ENCODE data around the gene PHTF2. TPM values are rescaled to one million over a fixed set of nuclear protein-coding genes. Genes with fewer than 3 reads are reported as not detected.
"Not testable (repeated sequence)": the region's sequence is repeated elsewhere in the genome, so short reads cannot be mapped to it uniquely, and the experiment has no call there.

PHTF2 gene
- total RNA-seq, 1 donor from 2014 or later: 38.6 TPM

DNA sequence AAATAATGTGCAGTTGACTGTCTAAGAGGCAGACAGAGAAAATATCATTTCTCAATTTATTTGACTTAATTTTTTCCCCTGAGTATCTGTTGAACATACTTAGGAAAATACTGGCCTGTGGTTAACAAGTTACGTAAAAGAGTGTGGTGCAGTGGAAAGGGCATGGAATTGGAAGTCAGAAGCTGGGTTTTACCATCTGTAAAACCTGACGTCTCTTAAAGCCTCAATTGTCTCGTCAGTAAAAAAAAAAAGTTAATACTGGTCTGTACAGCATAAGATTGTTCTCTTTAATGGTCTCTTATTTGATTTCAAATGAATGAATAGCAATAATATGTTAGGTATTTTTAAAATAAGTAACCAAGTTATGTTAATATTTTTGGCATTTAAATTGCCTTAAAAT is 67.8 kb downstream of the PHTF2 start:
- Histone ChIP-seq H3K27me3 (no peaks in the 10 kb centered on the region), H3K36me3 (no peaks in the 10 kb centered on the region), H3K4me1 (no peaks in the 10 kb centered on the region), H3K27ac (no peak overlapping the region), H3F3A (ENCODE audit: low read depth) (no peaks in the 10 kb centered on the region), H4K20me1 (ENCODE audit: low read depth) (no peaks in the 10 kb centered on the region), H3K9me3 (ENCODE audit: low read depth) (no peaks in the 10 kb centered on the region), H3K4me2 (no peak overlapping the region), H3K79me2 (ENCODE audit: low read depth) (peaks cover 3% of the 10 kb centered on the region), H2AFZ (replicated peaks) (no peak overlapping the region), H3K9ac (no peak overlapping the region), H3K4me3 (no peak overlapping the region)
- peaks cover 8% of the 10 kb centered on the region for H3K36me3 Mint-ChIP-seq
- no peak overlapping the region for H3K4me3 Mint-ChIP-seq
- TF ChIP-seq, protein P1, sequence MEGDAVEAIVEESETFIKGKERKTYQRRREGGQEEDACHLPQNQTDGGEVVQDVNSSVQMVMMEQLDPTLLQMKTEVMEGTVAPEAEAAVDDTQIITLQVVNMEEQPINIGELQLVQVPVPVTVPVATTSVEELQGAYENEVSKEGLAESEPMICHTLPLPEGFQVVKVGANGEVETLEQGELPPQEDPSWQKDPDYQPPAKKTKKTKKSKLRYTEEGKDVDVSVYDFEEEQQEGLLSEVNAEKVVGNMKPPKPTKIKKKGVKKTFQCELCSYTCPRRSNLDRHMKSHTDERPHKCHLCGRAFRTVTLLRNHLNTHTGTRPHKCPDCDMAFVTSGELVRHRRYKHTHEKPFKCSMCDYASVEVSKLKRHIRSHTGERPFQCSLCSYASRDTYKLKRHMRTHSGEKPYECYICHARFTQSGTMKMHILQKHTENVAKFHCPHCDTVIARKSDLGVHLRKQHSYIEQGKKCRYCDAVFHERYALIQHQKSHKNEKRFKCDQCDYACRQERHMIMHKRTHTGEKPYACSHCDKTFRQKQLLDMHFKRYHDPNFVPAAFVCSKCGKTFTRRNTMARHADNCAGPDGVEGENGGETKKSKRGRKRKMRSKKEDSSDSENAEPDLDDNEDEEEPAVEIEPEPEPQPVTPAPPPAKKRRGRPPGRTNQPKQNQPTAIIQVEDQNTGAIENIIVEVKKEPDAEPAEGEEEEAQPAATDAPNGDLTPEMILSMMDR (IDR thresholded peaks at IDR 0.05): no peak
- no peak for TF ChIP-seq EZH2phosphoT487 (IDR thresholded peaks at IDR 0.05)
- no peak for TF ChIP-seq EZH2 (IDR thresholded peaks at IDR 0.05)
- DNase-seq (ENCODE audit: low spot score): no peak
- peaks cover 10% of the 10 kb centered on the region for H3K9me3 Mint-ChIP-seq
- H3K27me3 Mint-ChIP-seq (ENCODE audit: insufficient read depth, low read depth): peaks cover 3% of the 10 kb centered on the region
- no peak overlapping the region for H3K27ac Mint-ChIP-seq
- peaks cover 6% of the 10 kb centered on the region for H3K4me1 Mint-ChIP-seq

DNA sequence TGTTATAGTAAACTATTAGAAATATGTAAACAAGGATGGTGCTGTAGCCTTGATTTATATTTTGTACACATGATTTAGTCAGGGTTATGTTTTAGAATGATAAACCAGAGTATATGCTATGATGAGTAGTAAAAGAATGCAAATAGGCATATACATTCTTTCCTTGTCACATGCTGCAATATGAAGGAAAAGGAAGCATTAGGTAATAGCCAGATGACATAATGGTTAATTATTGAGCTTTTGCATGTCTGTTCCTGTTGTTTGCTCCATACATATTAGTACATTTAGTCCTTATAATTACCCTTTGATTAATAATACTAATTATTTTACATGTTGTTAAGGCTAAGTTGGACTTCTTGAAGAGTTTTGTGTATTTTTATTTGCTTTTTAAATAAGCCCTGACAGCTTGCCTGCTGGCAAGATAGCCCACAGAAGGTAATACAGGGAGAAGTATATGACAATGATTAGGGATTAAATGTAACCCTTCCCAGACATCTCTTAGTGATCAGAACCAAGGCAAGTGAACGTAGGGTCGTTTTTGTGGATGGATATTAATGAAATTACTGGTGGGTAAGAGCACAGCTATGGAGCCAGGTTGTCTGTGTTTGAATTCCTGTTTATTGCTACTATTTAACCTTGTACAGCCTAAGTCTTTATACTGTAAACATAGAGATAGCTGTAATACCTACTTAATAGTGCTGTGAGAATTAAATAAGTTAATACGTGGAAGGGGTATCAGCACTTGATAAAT is 68.4 kb downstream of the PHTF2 start:
- H2AFZ ChIP-seq (replicated peaks): no peak overlapping the region
- Mint-ChIP-seq H3K36me3 (peaks cover 9% of the 10 kb centered on the region), H3K4me3 (no peak overlapping the region), H3K27me3 (ENCODE audit: insufficient read depth, low read depth) (peaks cover 3% of the 10 kb centered on the region), H3K27ac (no peak overlapping the region), H3K9me3 (peaks cover 11% of the 10 kb centered on the region), H3K4me1 (peaks cover 6% of the 10 kb centered on the region)
- TF ChIP-seq EZH2 (IDR thresholded peaks at IDR 0.05) (no peak), EZH2phosphoT487 (IDR thresholded peaks at IDR 0.05) (no peak)
- TF ChIP-seq, protein P1 (IDR thresholded peaks at IDR 0.05): no peak
- H3K4me1 ChIP-seq: no peaks in the 10 kb centered on the region
- peaks cover 3% of the 10 kb centered on the region for H3K79me2 ChIP-seq (ENCODE audit: low read depth)
- no peak overlapping the region for H3K9ac ChIP-seq
- H3K9me3 ChIP-seq (ENCODE audit: low read depth): no peaks in the 10 kb centered on the region
- H4K20me1 ChIP-seq (ENCODE audit: low read depth): no peaks in the 10 kb centered on the region
- no peaks in the 10 kb centered on the region for H3K36me3 ChIP-seq
- H3F3A ChIP-seq (ENCODE audit: low read depth): no peaks in the 10 kb centered on the region
- H3K4me3 ChIP-seq: no peak overlapping the region
- no peak overlapping the region for H3K4me2 ChIP-seq
- H3K27ac ChIP-seq: no peak overlapping the region
- no peaks in the 10 kb centered on the region for H3K27me3 ChIP-seq
- no peak for DNase-seq (ENCODE audit: low spot score)

DNA sequence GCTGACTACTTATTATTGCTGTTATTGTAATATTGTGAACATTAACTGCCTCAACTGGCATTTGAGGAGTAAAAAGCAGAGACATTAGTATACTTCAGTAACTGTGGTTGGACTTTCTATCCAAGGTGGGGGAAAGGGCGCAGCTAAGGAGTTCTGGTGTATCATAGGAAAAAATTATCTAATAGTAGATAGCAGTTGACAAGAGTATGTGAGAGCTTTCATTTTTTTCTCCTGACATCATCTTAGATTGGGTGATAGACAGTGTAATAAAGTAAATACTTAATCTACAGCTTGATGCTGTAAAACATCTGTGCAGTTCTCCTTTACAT is 68.9 kb downstream of the PHTF2 start:
- H4K20me1 ChIP-seq (ENCODE audit: low read depth): no peaks in the 10 kb centered on the region
- no peak overlapping the region for H3K9ac ChIP-seq
- H3K4me2 ChIP-seq: no peak overlapping the region
- H3K4me1 ChIP-seq: no peaks in the 10 kb centered on the region
- Mint-ChIP-seq H3K9me3 (peaks cover 17% of the 10 kb centered on the region), H3K4me1 (peaks cover 6% of the 10 kb centered on the region), H3K27me3 (ENCODE audit: insufficient read depth, low read depth) (peaks cover 3% of the 10 kb centered on the region), H3K4me3 (no peak overlapping the region), H3K27ac (no peak overlapping the region), H3K36me3 (peaks cover 13% of the 10 kb centered on the region)
- H3K36me3 ChIP-seq: no peaks in the 10 kb centered on the region
- H3K9me3 ChIP-seq (ENCODE audit: low read depth): no peaks in the 10 kb centered on the region
- no peaks in the 10 kb centered on the region for H3F3A ChIP-seq (ENCODE audit: low read depth)
- H3K27ac ChIP-seq: no peak overlapping the region
- no peak overlapping the region for H2AFZ ChIP-seq (replicated peaks)
- no peak overlapping the region for H3K4me3 ChIP-seq
- TF ChIP-seq EZH2phosphoT487 (IDR thresholded peaks at IDR 0.05) (no peak), EZH2 (IDR thresholded peaks at IDR 0.05) (no peak)
- TF ChIP-seq, protein P1 (IDR thresholded peaks at IDR 0.05): no peak
- no peak for DNase-seq (ENCODE audit: low spot score)
- peaks cover 3% of the 10 kb centered on the region for H3K79me2 ChIP-seq (ENCODE audit: low read depth)
- H3K27me3 ChIP-seq: no peaks in the 10 kb centered on the region

GRCh38 chr7:77872256-77872655 is 73.7 kb downstream of the PHTF2 start:
- not testable (repeated sequence) for H3K27me3 Mint-ChIP-seq (ENCODE audit: insufficient read depth, low read depth); H3K79me2 ChIP-seq (ENCODE audit: low read depth); H3K27me3 ChIP-seq; H3K4me2 ChIP-seq; H3K4me1 ChIP-seq; H3K4me3 ChIP-seq; H3K4me3 Mint-ChIP-seq; H3K9ac ChIP-seq; H2AFZ ChIP-seq (replicated peaks); H3F3A ChIP-seq (ENCODE audit: low read depth); H3K36me3 ChIP-seq; H3K27ac ChIP-seq; H3K9me3 ChIP-seq (ENCODE audit: low read depth); H3K27ac Mint-ChIP-seq; DNase-seq (ENCODE audit: low spot score); H3K4me1 Mint-ChIP-seq; H4K20me1 ChIP-seq (ENCODE audit: low read depth)
- H3K36me3 Mint-ChIP-seq: peaks cover 16% of the 10 kb centered on the region
- H3K9me3 Mint-ChIP-seq: peaks cover 21% of the 10 kb centered on the region

DNA sequence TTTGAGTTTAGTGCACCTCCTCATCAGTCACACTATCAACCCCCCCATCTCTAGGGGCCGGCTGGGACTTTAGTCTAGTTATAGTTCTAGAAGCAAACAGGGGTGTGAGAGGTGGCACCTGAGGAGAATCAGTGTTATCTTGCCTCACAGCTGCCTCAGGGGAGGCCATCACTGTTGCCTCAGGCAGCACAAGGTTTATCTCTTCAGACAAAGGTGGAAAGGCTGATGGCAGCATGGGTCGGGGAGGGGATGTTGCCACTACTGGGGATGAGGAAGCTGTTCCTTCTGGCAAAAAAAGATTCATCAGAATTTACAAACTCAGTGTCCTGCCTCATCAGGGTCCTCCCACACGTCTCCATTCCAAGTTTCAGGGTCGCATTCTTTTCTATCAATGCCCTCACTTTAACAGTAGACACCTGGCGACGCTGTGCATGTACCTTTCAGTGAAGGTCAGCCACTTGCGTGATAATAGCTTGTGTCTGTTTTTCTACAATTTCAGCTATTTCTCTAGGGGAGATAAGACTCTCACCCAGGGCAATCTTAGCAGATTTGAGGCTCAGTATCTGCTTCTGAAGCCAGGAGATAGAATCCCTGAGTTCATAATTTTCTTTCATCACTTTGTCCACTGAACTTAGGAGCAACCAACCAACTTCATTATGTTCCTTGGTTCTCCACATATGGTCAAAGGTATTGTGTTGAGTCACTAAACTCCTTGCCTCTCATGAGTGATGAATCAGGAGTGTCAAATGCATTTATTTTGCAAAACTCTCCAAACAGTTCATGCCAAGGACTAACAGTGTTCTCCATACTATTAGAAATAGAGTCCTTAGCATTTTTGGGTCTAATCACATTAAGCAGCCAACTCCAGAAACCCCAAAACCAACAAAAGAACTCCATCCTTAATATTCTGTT is 75.1 kb downstream of the PHTF2 start:
- not testable (repeated sequence) for H3K27ac ChIP-seq; H3K36me3 ChIP-seq; H3K27me3 Mint-ChIP-seq (ENCODE audit: insufficient read depth, low read depth); H3K4me1 Mint-ChIP-seq; H3K4me3 Mint-ChIP-seq; H3K9ac ChIP-seq; DNase-seq (ENCODE audit: low spot score); H3K27ac Mint-ChIP-seq; H3K27me3 ChIP-seq; H4K20me1 ChIP-seq (ENCODE audit: low read depth); H3K9me3 ChIP-seq (ENCODE audit: low read depth); H3F3A ChIP-seq (ENCODE audit: low read depth); H3K4me3 ChIP-seq; H3K4me2 ChIP-seq; H3K4me1 ChIP-seq; H2AFZ ChIP-seq (replicated peaks); H3K79me2 ChIP-seq (ENCODE audit: low read depth)
- Mint-ChIP-seq H3K36me3 (peaks cover 20% of the 10 kb centered on the region), H3K9me3 (peaks cover 21% of the 10 kb centered on the region)
